Stimulated activated CD8-positive, alpha-beta memory T cell treated with anti-CD3 and anti-CD28 coated beads, Interleukin-7, amount 100 ng/mL, for 24 hours (primary cell): ENCODE measurements around the gene CERK.
"Not testable (repeated sequence)": the region's sequence is repeated elsewhere in the genome, so short reads cannot be mapped to it uniquely, and the experiment has no call there.

Experiments
- DNase-seq: peaks from one replicate; pipeline ENCODE4 v3.0.0-alpha.2; 2020; ENCODE audit warnings: low read depth

CERK gene

GRCh38 chr22:46646531-46647215 is 91.4 kb downstream of the CERK start:
- DNase-seq: no peak

- not testable (repeated sequence) for DNase-seq
These were observed 95.1 kb downstream of the CERK start for GRCh38 chr22:46642840-46643480.

- no peak for DNase-seq
These were observed 96.2 kb downstream of the CERK start for GRCh38 chr22:46641811-46642266.

- DNase-seq: no peak
These were observed 97.6 kb downstream of the CERK start for GRCh38 chr22:46640293-46641055.

GRCh38 chr22:46639843-46640242 is 98.2 kb downstream of the CERK start:
- DNase-seq: no peak

GRCh38 chr22:46638601-46639431 is 99.2 kb downstream of the CERK start:
- DNase-seq: no peak

- DNase-seq: no peak
These were observed 100.1 kb downstream of the CERK start for GRCh38 chr22:46637711-46638600.

- no peak for DNase-seq
These were observed 101.6 kb downstream of the CERK start for GRCh38 chr22:46636221-46637002.

- no peak for DNase-seq
These were observed 102.3 kb downstream of the CERK start for GRCh38 chr22:46635756-46636155.

GRCh38 chr22:46634973-46635685 is 102.9 kb downstream of the CERK start:
- DNase-seq: not testable (repeated sequence)
